CD4-positive, CD25-positive, alpha-beta regulatory T cell (primary cell): ENCODE measurements around the gene CAMK1D. TPM values are rescaled to one million over a fixed set of nuclear protein-coding genes. Genes with fewer than 3 reads are reported as not detected.
A peak's percentile ranks its signal among the peaks of the same experiment; 100 is the strongest.

ENCODE experiments used
- ATAC-seq, 2 donors: fragments of 150-1000 bp; cut with Tn5 transposase; one replicate each; pipeline ENCODE4 v1.10.0; 2021; ENCODE audit warnings: low read depth in 2 of 2, moderate number of reproducible peaks in 2 of 2, moderate library complexity in 1 of 2
- DNase-seq, 3 donors: peaks; one replicate each; pipeline versions ENCODE4 v3.0.0 to v3.0.0-alpha.2; 2012 to 2022; ENCODE audit warnings: mixed read lengths in 1 of 3
- H3K27ac ChIP-seq: one replicate; pipeline ENCODE4 v1.7.0; 2013; ENCODE audit warnings: mild to moderate bottlenecking, low read length; ENCODE audit not compliant: insufficient read depth, poor library complexity, severe bottlenecking
- H3K27me3 ChIP-seq: one replicate; pipeline ENCODE4 v1.7.0; 2013; ENCODE audit warnings: low read length; ENCODE audit not compliant: control insufficient read depth, insufficient read depth
- H3K36me3 ChIP-seq: one replicate; pipeline ENCODE4 v1.7.0; 2013; ENCODE audit warnings: mild to moderate bottlenecking, low read length, moderate library complexity; ENCODE audit not compliant: control insufficient read depth, insufficient read depth
- H3K4me1 ChIP-seq: 2 replicates; pipeline ENCODE4 v1.7.0; 2013; ENCODE audit warnings: mild to moderate bottlenecking, low read length; ENCODE audit not compliant: insufficient read depth, control insufficient read depth, poor library complexity, severe bottlenecking
- H3K4me3 ChIP-seq: one replicate; pipeline ENCODE4 v1.7.0; 2013; ENCODE audit warnings: low read depth, mild to moderate bottlenecking, low read length, moderate library complexity
- H3K9me3 ChIP-seq, 2 experiments: 1 replicate in 1 of 2; 2 replicates in 1 of 2; pipeline ENCODE4 v1.7.0; 2013; ENCODE audit warnings: low read length in 2 of 2, mild to moderate bottlenecking in 1 of 2, moderate library complexity in 1 of 2; ENCODE audit not compliant: control insufficient read depth in 2 of 2
- H3K27ac Mint-ChIP-seq, 3 donors: one replicate each; pipeline ENCODE4 v1.8.0; 2020 to 2022; ENCODE audit warnings: mild to moderate bottlenecking in 3 of 3, mixed read lengths in 3 of 3, moderate library complexity in 2 of 3
- H3K27me3 Mint-ChIP-seq: one replicate; pipeline ENCODE4 v1.8.0; 2022; ENCODE audit warnings: mild to moderate bottlenecking, mixed read lengths
- H3K36me3 Mint-ChIP-seq: one replicate; pipeline ENCODE4 v1.8.0; 2020; ENCODE audit warnings: mixed read lengths
- H3K4me1 Mint-ChIP-seq, 4 donors: one replicate each; pipeline ENCODE4 v1.8.0; 2020 to 2022; ENCODE audit warnings: mixed read lengths in 4 of 4, mild to moderate bottlenecking in 1 of 4
- H3K4me3 Mint-ChIP-seq, 4 donors: one replicate each; pipeline ENCODE4 v1.8.0; 2020 to 2022; ENCODE audit warnings: mild to moderate bottlenecking in 4 of 4, mixed read lengths in 4 of 4, moderate library complexity in 3 of 4
- H3K9me3 Mint-ChIP-seq, 7 donors: one replicate each; pipeline ENCODE4 v1.8.0; 2020 to 2022; ENCODE audit warnings: mixed read lengths in 7 of 7, mild to moderate bottlenecking in 3 of 7, moderate library complexity in 2 of 7
- polyA plus RNA-seq, 4 donors: library from polyadenylated mRNA; unstranded; fragments of 300-500 nt; fragmentation: Illumina TruSeq; gene quantifications; one replicate each; pipeline ENCODE4 v1.2.3, GENCODE V29; 2021
- total RNA-seq: library from RNA; stranded (reverse); gene quantifications from one replicate; pipeline ENCODE4 v1.2.3, GENCODE V29; 2022

Gene CAMK1D
- total and polyA plus RNA-seq, 5 donors from 2014 or later, result 4.4 to 25.3 (median 5.2) TPM

GRCh38 chr10:12643279-12643678, 293.9 kb downstream of the CAMK1D start:
- H3K27me3 Mint-ChIP-seq, result no peaks in the 10 kb centered on the region
- ATAC-seq, result no peak
- H3K9me3 ChIP-seq, result no peaks in the 10 kb centered on the region
- H3K4me1 ChIP-seq, result no peaks in the 10 kb centered on the region
- H3K27ac Mint-ChIP-seq, result no peak overlapping the region
- no peak overlapping the region for H3K4me3 ChIP-seq
- peaks cover 0 to 11% (median 8%) of the 10 kb centered on the region in 4 donors for H3K4me1 Mint-ChIP-seq
- no peaks in the 10 kb centered on the region for H3K27me3 ChIP-seq
- peak overlapping the region in 1 of 4 donors; percentile 8 for H3K4me3 Mint-ChIP-seq
- no peak overlapping the region for H3K27ac ChIP-seq
- no peaks in the 10 kb centered on the region for H3K36me3 ChIP-seq
- H3K36me3 Mint-ChIP-seq, result no peaks in the 10 kb centered on the region
- no peaks in the 10 kb centered on the region for H3K9me3 Mint-ChIP-seq
- no peak for DNase-seq

GRCh38 chr10:12644380-12645144, 295.2 kb downstream of the CAMK1D start:
- Histone ChIP-seq H3K27me3 (no peaks in the 10 kb centered on the region), H3K9me3 (no peaks in the 10 kb centered on the region), H3K4me1 (no peaks in the 10 kb centered on the region), H3K27ac (no peak overlapping the region), H3K36me3 (no peaks in the 10 kb centered on the region), H3K4me3 (no peak overlapping the region)
- Mint-ChIP-seq H3K27me3 (no peaks in the 10 kb centered on the region), H3K4me3 (no peak overlapping the region), H3K4me1 (peaks cover 0 to 8% (median 6%) of the 10 kb centered on the region in 4 donors), H3K36me3 (no peaks in the 10 kb centered on the region), H3K27ac (no peak overlapping the region), H3K9me3 (no peaks in the 10 kb centered on the region)
- no peak for ATAC-seq
- DNase-seq, result no peak

DNA sequence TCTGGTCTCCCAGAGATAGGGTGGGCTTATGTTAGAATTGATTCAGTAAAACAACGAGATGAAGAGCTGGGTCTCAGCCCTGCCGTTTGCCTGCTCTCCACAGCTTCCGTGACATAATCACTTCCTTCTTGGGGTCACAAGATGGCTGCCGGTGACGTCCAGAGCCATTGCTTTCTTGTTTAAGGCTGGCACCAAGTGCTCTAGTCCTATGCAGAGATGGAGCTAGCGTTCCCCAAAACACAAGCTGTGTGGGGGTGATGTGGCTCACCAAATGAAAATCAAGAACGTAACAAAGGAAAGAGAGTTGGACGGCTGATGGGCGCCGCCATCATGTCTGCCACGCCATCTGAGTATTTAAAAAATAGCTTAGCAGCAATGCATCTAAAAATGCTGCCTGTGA, 296.1 kb downstream of the CAMK1D start:
- H3K4me3 ChIP-seq, result no peak overlapping the region
- peaks cover 0 to 8% (median 6%) of the 10 kb centered on the region in 4 donors for H3K4me1 Mint-ChIP-seq
- DNase-seq (no peak), ATAC-seq (no peak)
- no peaks in the 10 kb centered on the region for H3K36me3 ChIP-seq
- no peak overlapping the region for H3K27ac Mint-ChIP-seq
- H3K27me3 Mint-ChIP-seq, result no peaks in the 10 kb centered on the region
- H3K9me3 Mint-ChIP-seq, result no peaks in the 10 kb centered on the region
- no peak overlapping the region for H3K27ac ChIP-seq
- no peaks in the 10 kb centered on the region for H3K27me3 ChIP-seq
- H3K9me3 ChIP-seq, result no peaks in the 10 kb centered on the region
- no peaks in the 10 kb centered on the region for H3K4me1 ChIP-seq
- peaks cover 3% of the 10 kb centered on the region for H3K36me3 Mint-ChIP-seq
- H3K4me3 Mint-ChIP-seq, result no peak overlapping the region

DNA sequence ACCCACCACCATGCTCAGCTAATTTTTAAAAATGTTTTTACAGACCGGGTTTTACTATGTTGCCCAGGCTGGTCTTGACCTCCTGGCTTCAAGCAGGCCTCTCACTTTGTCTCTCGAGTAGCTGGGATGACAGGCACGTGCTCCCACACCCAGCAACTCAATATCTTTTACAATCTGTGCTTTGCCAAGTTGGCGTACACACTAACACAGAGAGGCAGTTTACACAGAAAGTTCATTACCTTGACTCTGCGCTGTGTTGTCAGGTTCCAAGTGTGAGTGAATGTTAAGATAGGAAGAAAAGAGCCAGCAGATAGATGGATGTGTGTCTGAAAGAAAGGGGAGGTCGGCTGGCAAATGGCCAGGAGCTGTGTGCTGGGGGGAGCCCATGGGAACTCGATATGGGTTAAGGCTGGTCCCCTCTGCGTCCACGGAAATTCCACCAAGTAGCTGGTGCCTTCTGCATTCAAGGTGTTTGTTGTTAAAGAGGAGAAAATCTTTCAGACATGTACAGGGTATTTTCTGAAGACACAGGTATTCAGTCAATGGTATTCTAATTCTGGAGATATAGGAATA, 299.8 kb downstream of the CAMK1D start:
- H3K27ac Mint-ChIP-seq, result no peak overlapping the region
- no peak for ATAC-seq

DNA sequence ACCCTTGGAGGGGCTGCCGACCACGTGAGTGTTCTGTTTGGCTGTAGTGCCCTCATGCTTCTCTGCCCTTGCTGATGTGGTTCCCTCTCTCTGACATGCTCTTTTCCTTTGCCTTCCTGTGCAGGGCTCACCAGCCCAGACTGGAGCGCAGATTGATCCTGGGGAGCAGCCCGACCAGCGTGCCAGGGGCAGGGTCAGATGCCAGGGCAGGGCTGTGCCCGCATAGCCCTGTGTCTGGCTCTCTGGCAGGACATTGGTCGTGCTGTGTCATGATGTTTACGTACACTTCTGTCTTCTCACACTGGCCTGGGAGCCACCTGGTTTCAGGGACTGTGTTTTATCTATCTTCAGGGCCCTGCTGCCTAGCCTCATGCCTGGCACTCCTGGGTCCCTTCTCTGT, 300.8 kb downstream of the CAMK1D start:
- Histone ChIP-seq H3K36me3 (no peaks in the 10 kb centered on the region), H3K27ac (no peak overlapping the region), H3K4me3 (no peak overlapping the region), H3K4me1 (no peaks in the 10 kb centered on the region), H3K9me3 (no peaks in the 10 kb centered on the region), H3K27me3 (no peaks in the 10 kb centered on the region)
- Mint-ChIP-seq H3K9me3 (peaks cover 0 to 6% (median 0%) of the 10 kb centered on the region in 7 donors), H3K27ac (no peak overlapping the region), H3K4me3 (peak overlapping the region in 1 of 4 donors; percentile 52), H3K4me1 (peaks cover 0 to 4% (median 2%) of the 10 kb centered on the region in 4 donors), H3K36me3 (peaks cover 9% of the 10 kb centered on the region), H3K27me3 (no peaks in the 10 kb centered on the region)
- ATAC-seq (no peak), DNase-seq (no peak)

More for the DNA sequence above, 299.8 kb downstream of the CAMK1D start:
- Mint-ChIP-seq H3K36me3 (peaks cover 3% of the 10 kb centered on the region), H3K4me1 (peaks cover 0 to 7% (median 5%) of the 10 kb centered on the region in 4 donors), H3K27me3 (no peaks in the 10 kb centered on the region), H3K9me3 (peaks cover 0 to 6% (median 0%) of the 10 kb centered on the region in 7 donors), H3K4me3 (no peak overlapping the region)
- Histone ChIP-seq H3K27ac (no peak overlapping the region), H3K4me1 (no peaks in the 10 kb centered on the region), H3K4me3 (no peak overlapping the region), H3K27me3 (no peaks in the 10 kb centered on the region), H3K36me3 (no peaks in the 10 kb centered on the region), H3K9me3 (no peaks in the 10 kb centered on the region)
- DNase-seq, result no peak

DNA sequence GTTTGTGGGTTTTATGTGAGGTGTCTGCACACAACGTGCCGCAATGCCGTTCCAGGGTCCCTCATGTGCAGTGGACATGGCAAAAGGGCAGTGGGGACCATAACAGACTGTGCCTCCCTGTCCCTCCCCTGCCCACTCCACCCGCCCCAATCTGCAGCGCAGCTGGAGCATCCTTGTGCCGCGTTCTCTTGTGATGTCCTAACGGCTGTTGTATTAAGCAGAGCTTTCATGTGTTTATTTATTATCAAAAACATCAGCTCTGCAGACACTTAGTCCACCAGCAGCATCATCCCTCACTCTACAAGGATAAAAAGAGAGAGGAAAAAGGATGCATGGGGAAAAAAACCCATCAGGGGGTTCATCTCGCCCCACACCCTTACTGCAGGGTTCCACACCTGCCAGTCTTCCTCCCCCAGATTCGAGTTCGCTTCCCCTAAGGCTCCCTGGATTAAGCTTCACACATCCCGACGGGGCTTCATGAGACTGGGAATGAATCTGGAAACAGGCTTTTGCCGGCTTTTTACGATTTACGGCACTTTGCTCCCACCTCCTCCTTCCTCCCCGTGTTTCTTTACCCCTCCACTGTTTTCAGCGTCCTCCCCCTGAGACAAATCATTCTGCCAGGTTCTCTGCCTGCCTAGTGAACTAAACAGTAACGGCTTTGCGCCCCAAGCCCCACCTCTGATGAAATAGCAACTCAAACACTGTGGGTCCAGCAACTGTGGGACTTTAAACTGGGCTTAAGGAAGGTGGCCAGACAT, 301.4 kb downstream of the CAMK1D start:
- peaks cover 0 to 6% (median 0%) of the 10 kb centered on the region in 7 donors for H3K9me3 Mint-ChIP-seq
- no peaks in the 10 kb centered on the region for H3K9me3 ChIP-seq
- peaks cover 9% of the 10 kb centered on the region for H3K36me3 Mint-ChIP-seq
- H3K4me3 ChIP-seq, result no peak overlapping the region
- no peak overlapping the region for H3K4me3 Mint-ChIP-seq
- no peaks in the 10 kb centered on the region for H3K4me1 ChIP-seq
- no peak for DNase-seq
- ATAC-seq, result no peak
- no peaks in the 10 kb centered on the region for H3K36me3 ChIP-seq
- H3K4me1 Mint-ChIP-seq, result peaks cover 0 to 4% (median under 1%) of the 10 kb centered on the region in 4 donors
- H3K27ac ChIP-seq, result no peak overlapping the region
- no peaks in the 10 kb centered on the region for H3K27me3 Mint-ChIP-seq
- H3K27ac Mint-ChIP-seq, result no peak overlapping the region
- no peaks in the 10 kb centered on the region for H3K27me3 ChIP-seq

DNA sequence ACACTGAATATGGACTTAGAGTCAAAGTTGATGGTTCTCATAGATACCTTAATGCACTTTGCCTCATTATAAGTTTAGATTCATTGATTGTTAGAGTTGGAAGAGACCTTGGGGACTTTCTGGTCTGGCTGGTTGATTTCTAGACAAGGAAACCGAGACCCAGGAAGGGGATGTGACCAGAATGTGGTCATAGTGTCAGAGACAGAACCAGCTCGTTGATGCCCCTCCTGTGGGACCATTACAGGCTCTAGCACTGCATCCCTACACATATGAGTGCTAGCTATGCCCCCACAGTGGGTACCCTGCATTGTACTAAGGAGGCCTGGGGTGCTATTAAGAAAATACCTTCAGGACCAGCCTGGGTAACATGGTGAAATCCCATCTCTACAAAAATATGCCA, 306.6 kb downstream of the CAMK1D start:
- Mint-ChIP-seq H3K4me3 (no peak overlapping the region), H3K9me3 (peaks cover 0 to 6% (median 0%) of the 10 kb centered on the region in 7 donors), H3K27me3 (no peaks in the 10 kb centered on the region), H3K36me3 (peaks cover 9% of the 10 kb centered on the region), H3K4me1 (peaks cover 0 to 2% (median 0%) of the 10 kb centered on the region in 4 donors), H3K27ac (no peak overlapping the region)
- no peaks in the 10 kb centered on the region for H3K36me3 ChIP-seq
- no peaks in the 10 kb centered on the region for H3K4me1 ChIP-seq
- no peaks in the 10 kb centered on the region for H3K27me3 ChIP-seq
- no peak overlapping the region for H3K27ac ChIP-seq
- no peak overlapping the region for H3K4me3 ChIP-seq
- H3K9me3 ChIP-seq, result no peaks in the 10 kb centered on the region
- no peak for ATAC-seq
- no peak for DNase-seq
